RWPE2 (cell line): ENCODE data around the gene AEBP1.

Experiments used
- ATAC-seq: fragments of 200-7000 bp; cut with Tn5 transposase; 3 replicates; pipeline ENCODE4 v1.9.1; 2021; ENCODE audit warnings: low read depth
- DNase-seq: peaks from one replicate; pipeline ENCODE4 v3.0.0-alpha.2; 2020; ENCODE audit warnings: low spot score
- H3K27ac ChIP-seq: fragments of 450-650 bp; 2 replicates; pipeline ENCODE4 v1.5.1; 2017; ENCODE audit warnings: mild to moderate bottlenecking; ENCODE audit not compliant: poor library complexity, severe bottlenecking
- H3K27me3 ChIP-seq: fragments of 250-450 bp; sonication (Bioruptor Pico); 2 replicates; pipeline ENCODE4 v1.5.1; 2021; ENCODE audit warnings: mild to moderate bottlenecking, moderate library complexity; ENCODE audit not compliant: insufficient read depth, poor library complexity, severe bottlenecking
- H3K36me3 ChIP-seq: fragments of 250-450 bp; sonication (Bioruptor Pico); 2 replicates; pipeline ENCODE4 v1.5.1; 2020; ENCODE audit warnings: low read depth, mild to moderate bottlenecking, moderate library complexity
- H3K4me1 ChIP-seq: fragments of 250-450 bp; sonication (Bioruptor Pico); 2 replicates; pipeline ENCODE4 v1.5.1; 2021; ENCODE audit warnings: mild to moderate bottlenecking, moderate library complexity; ENCODE audit not compliant: insufficient read depth, poor library complexity, severe bottlenecking
- H3K4me3 ChIP-seq: fragments of 250-450 bp; sonication (Bioruptor Pico); 2 replicates; pipeline ENCODE4 v1.5.1; 2021; ENCODE audit warnings: mild to moderate bottlenecking, moderate library complexity; ENCODE audit not compliant: severe bottlenecking
- H3K9me3 ChIP-seq: fragments of 250-450 bp; sonication (Bioruptor Pico); 2 replicates; pipeline ENCODE4 v1.5.1; 2021; ENCODE audit warnings: mild to moderate bottlenecking, moderate library complexity; ENCODE audit not compliant: severe bottlenecking
- TF ChIP-seq, protein P1 (sequence below): fragments of 450-650 bp; IDR thresholded peaks from one replicate; pipeline ENCODE4 v1.5.1; 2017; ENCODE audit warnings: mild to moderate bottlenecking, moderate library complexity; ENCODE audit not compliant: poor library complexity, severe bottlenecking

The AEBP1 gene

DNA sequence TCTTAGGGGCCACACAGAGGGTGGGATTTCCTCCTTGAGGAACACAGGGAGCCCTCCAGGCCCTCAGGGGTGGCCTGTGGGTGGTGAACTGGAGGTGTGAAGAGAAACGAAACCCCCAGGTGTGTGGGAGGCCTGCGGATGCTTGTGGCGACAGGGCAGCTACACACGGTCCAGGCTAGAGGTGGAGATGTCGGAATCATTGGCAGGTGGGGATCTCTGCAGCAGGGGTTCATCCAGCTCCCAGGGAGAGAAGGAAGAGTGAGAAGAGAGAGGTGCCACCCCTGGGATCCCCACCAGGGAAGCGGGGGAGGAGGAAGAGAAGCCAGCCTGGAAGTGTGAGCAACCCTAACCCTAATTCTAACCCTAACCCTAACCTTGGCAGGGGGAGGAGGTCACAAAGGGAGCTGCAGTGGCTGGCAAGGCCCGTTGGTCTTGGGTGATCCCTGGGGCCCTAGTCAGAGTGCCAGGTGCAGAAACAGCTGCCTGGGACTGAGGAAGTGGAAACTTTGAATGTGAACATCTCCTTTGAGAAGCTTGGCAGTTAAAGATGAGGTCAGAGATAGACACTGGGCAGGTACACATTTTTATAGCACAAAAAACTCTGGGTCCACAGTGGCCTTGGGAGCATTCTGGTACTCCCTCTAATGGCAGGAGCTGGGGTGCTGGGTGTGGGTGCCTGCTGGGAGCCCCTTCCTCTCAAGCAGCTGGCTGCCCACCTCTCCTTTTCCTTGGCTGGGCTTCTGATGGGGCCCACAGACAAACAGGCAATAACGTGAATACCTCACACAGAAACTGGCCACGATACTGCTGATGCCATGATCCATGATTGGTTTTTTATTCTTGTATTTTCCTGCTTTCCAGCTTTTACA, 6.8 kb upstream of the AEBP1 start:
- Histone ChIP-seq H3K4me1 (peaks cover 3% of the 10 kb centered on the region), H3K4me3 (no peak overlapping the region), H3K27me3 (no peaks in the 10 kb centered on the region), H3K9me3 (no peaks in the 10 kb centered on the region), H3K27ac (no peak overlapping the region), H3K36me3 (no peaks in the 10 kb centered on the region)
- TF ChIP-seq, protein P1, sequence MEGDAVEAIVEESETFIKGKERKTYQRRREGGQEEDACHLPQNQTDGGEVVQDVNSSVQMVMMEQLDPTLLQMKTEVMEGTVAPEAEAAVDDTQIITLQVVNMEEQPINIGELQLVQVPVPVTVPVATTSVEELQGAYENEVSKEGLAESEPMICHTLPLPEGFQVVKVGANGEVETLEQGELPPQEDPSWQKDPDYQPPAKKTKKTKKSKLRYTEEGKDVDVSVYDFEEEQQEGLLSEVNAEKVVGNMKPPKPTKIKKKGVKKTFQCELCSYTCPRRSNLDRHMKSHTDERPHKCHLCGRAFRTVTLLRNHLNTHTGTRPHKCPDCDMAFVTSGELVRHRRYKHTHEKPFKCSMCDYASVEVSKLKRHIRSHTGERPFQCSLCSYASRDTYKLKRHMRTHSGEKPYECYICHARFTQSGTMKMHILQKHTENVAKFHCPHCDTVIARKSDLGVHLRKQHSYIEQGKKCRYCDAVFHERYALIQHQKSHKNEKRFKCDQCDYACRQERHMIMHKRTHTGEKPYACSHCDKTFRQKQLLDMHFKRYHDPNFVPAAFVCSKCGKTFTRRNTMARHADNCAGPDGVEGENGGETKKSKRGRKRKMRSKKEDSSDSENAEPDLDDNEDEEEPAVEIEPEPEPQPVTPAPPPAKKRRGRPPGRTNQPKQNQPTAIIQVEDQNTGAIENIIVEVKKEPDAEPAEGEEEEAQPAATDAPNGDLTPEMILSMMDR, result no peak
- DNase-seq (no peak), ATAC-seq (no peak; the same call in 2 of the 3 replicates)

GRCh38 chr7:44098092-44099068, 5.8 kb upstream of the AEBP1 start:
- TF ChIP-seq, protein P1, result no peak
- DNase-seq (no peak), ATAC-seq (no peak)
- Histone ChIP-seq H3K27me3 (no peaks in the 10 kb centered on the region), H3K27ac (no peak overlapping the region), H3K4me3 (no peak overlapping the region), H3K9me3 (no peaks in the 10 kb centered on the region), H3K4me1 (peaks cover 7% of the 10 kb centered on the region), H3K36me3 (no peaks in the 10 kb centered on the region)

GRCh38 chr7:44099669-44100068, 4.5 kb upstream of the AEBP1 start:
- H3K4me1 ChIP-seq, result peaks cover 7% of the 10 kb centered on the region
- H3K36me3 ChIP-seq, result no peaks in the 10 kb centered on the region
- DNase-seq, result no peak
- H3K4me3 ChIP-seq, result no peak overlapping the region
- H3K27ac ChIP-seq, result no peak overlapping the region
- no peaks in the 10 kb centered on the region for H3K27me3 ChIP-seq
- no peaks in the 10 kb centered on the region for H3K9me3 ChIP-seq
- TF ChIP-seq, protein P1, result no peak
- ATAC-seq, result no peak

GRCh38 chr7:44100458-44101302, 3.5 kb upstream of the AEBP1 start:
- no peak for DNase-seq
- TF ChIP-seq, protein P1, result no peak
- no peak overlapping the region for H3K27ac ChIP-seq

More at GRCh38 chr7:44100458-44101302, 3.5 kb upstream of the AEBP1 start:
- ATAC-seq, result no peak
- Histone ChIP-seq H3K4me1 (peaks cover 13% of the 10 kb centered on the region), H3K9me3 (no peaks in the 10 kb centered on the region), H3K27me3 (no peaks in the 10 kb centered on the region), H3K36me3 (no peaks in the 10 kb centered on the region), H3K4me3 (no peak overlapping the region)
